NCI-H146 (cell line): ENCODE measurements around the gene ARSG.
"Not testable (repeated sequence)": the region's sequence is repeated elsewhere in the genome, so short reads cannot be mapped to it uniquely, and the experiment has no call there.

Source experiments
- DNase-seq: peaks from one replicate; lab custom pipeline; 2025; lab: John Stamatoyannopoulos, UW

ARSG gene

GRCh38 chr17:68290955-68291835 lies at the start of gene ARSG, which contains the start of gene SLC16A6:
Gene ARSG (plus strand): TSS chr17:68291495. CDS start chr17:68307494, 15,999 bp downstream.
Gene SLC16A6 (minus strand): TSS chr17:68291127. CDS start chr17:68278320, 12,807 bp downstream.
- peak; percentile 84 for DNase-seq

- no peak for DNase-seq
Measured at GRCh38 chr17:68246271-68247028, 44.8 kb upstream of the ARSG start.

GRCh38 chr17:68247445-68248198 lies 43.7 kb upstream of the ARSG start, which contains the start of gene AMZ2:
Gene AMZ2 (plus strand): TSS chr17:68248043. CDS start chr17:68250188, 2,145 bp downstream.
- peak; percentile 95 for DNase-seq

- DNase-seq: peak; percentile 67
Measured at GRCh38 chr17:68248199-68248825, 43.0 kb upstream of the ARSG start.

- no peak for DNase-seq
Measured at GRCh38 chr17:68248891-68249290, 42.4 kb upstream of the ARSG start.

GRCh38 chr17:68249354-68249765 lies 41.9 kb upstream of the ARSG start:
- DNase-seq: no peak

- DNase-seq: not testable (repeated sequence)
Measured at GRCh38 chr17:68253426-68253825, 37.9 kb upstream of the ARSG start.

GRCh38 chr17:68255151-68255550 lies 36.1 kb upstream of the ARSG start:
- DNase-seq: no peak

GRCh38 chr17:68255731-68256538 lies 35.4 kb upstream of the ARSG start:
- DNase-seq: no peak

GRCh38 chr17:68256701-68257100 lies 34.6 kb upstream of the ARSG start:
- not testable (repeated sequence) for DNase-seq

- no peak for DNase-seq
Measured at GRCh38 chr17:68257934-68258333, 33.4 kb upstream of the ARSG start.

GRCh38 chr17:68258890-68259647 lies 32.2 kb upstream of the ARSG start:
- DNase-seq: not testable (repeated sequence)

- DNase-seq: not testable (repeated sequence)
Measured at GRCh38 chr17:68259648-68259951, 31.7 kb upstream of the ARSG start.

- DNase-seq: no peak
Measured at GRCh38 chr17:68260051-68260762, 31.1 kb upstream of the ARSG start.

- DNase-seq: not testable (repeated sequence)
Measured at GRCh38 chr17:68262467-68262866, 28.8 kb upstream of the ARSG start.

- peak; percentile 5 for DNase-seq
Measured at GRCh38 chr17:68263101-68263681, 28.1 kb upstream of the ARSG start.

GRCh38 chr17:68265833-68266232 lies 25.5 kb upstream of the ARSG start:
- not testable (repeated sequence) for DNase-seq

GRCh38 chr17:68273722-68274121 lies 17.6 kb upstream of the ARSG start:
- no peak for DNase-seq

GRCh38 chr17:68276339-68276738 lies 15.0 kb upstream of the ARSG start:
- DNase-seq: not testable (repeated sequence)
